K562 (cell line): ENCODE results near the gene RNF19B. TPM values are rescaled to one million over a fixed set of nuclear protein-coding genes. Genes with fewer than 3 reads are reported as not detected.

Source experiments
- CBFA2T3 ChIP-seq: fragments of 450-650 bp; IDR thresholded peaks from 2 replicates; pipeline ENCODE4 v1.6.1; 2017
- CCAR2 ChIP-seq: fragments of 200-400 bp; formaldehyde crosslinking; IDR thresholded peaks from 2 replicates; pipeline ENCODE4 v1.6.1; 2017; ENCODE audit warnings: mild to moderate bottlenecking, low read depth, low read length
- ESRRA ChIP-seq: fragments of 450-650 bp; IDR thresholded peaks from 2 replicates; pipeline ENCODE4 v1.6.1; 2014; ENCODE audit warnings: low read depth, mild to moderate bottlenecking, moderate library complexity, borderline replicate concordance
- HOMEZ ChIP-seq: fragments of 250-450 bp; sonication (Bioruptor Pico); IDR thresholded peaks from 2 replicates; pipeline ENCODE4 v1.4.0; 2020; ENCODE audit warnings: mild to moderate bottlenecking, moderate library complexity
- JUN ChIP-seq, 2 experiments: sonication (generic) in 1 of 2; formaldehyde crosslinking in 1 of 2; IDR thresholded peaks; 2 replicates each; pipeline versions ENCODE4 v1.6.1 to v1.8.0; 2012 to 2022; ENCODE audit warnings: borderline replicate concordance in 2 of 2, mild to moderate bottlenecking in 2 of 2, improper control_type of control experiment in 1 of 2, low read depth in 1 of 2, low read length in 1 of 2, missing genetic modification reagents in 1 of 2
- KDM4B ChIP-seq, 2 experiments: fragments of 450-650 bp in 1 of 2; sonication (generic) in 1 of 2; IDR thresholded peaks; 2 replicates each; pipeline ENCODE4 v1.6.1; 2016 to 2017; ENCODE audit warnings: borderline replicate concordance in 2 of 2, antibody characterized with exemption in 1 of 2, low read depth in 1 of 2, mild to moderate bottlenecking in 1 of 2
- MCM3 ChIP-seq: fragments of 450-650 bp; IDR thresholded peaks from 2 replicates; pipeline ENCODE4 v1.6.1; 2016
- NFIX ChIP-seq: fragments of 250-450 bp; sonication (Bioruptor Pico); IDR thresholded peaks from 2 replicates; pipeline ENCODE4 v1.4.0; 2020; ENCODE audit warnings: low read depth, mild to moderate bottlenecking, moderate library complexity
- RFX1 ChIP-seq: fragments of 450-650 bp; IDR thresholded peaks from 2 replicates; pipeline ENCODE4 v1.6.1; 2016; ENCODE audit warnings: mild to moderate bottlenecking, moderate library complexity
- SAFB2 ChIP-seq: fragments of 200-400 bp; formaldehyde crosslinking; IDR thresholded peaks from 2 replicates; pipeline ENCODE4 v1.6.1; 2018; ENCODE audit warnings: borderline replicate concordance, low read length, low read depth, moderate library complexity; ENCODE audit not compliant: severe bottlenecking
- SMAD4 ChIP-seq: fragments of 250-450 bp; sonication (Bioruptor Pico); conservative IDR thresholded peaks from 2 replicates; pipeline ENCODE4 v1.8.0; 2021; ENCODE audit warnings: inconsistent platforms, mild to moderate bottlenecking, moderate library complexity
- TEAD1 ChIP-seq, 2 experiments: fragments of 450-650 bp in 1 of 2; sonication (generic) in 1 of 2; formaldehyde crosslinking; IDR thresholded peaks; 2 replicates each; pipeline versions ENCODE4 v1.4.0 to v1.8.0; 2020 to 2022; ENCODE audit warnings: mild to moderate bottlenecking in 2 of 2, missing genetic modification reagents in 1 of 2
- polyA plus RNA-seq, 8 experiments: library from polyadenylated mRNA; depleted of rRNA in 4 of 8; stranded (reverse) in 5 of 8; unstranded in 3 of 8; fragments of >200 nt; fragmentation: Nextera tagmentation in 2 of 8; fragmentation: Illumina TruSeq in 1 of 8; extraction: Ambion mirVana in 2 of 8; extraction: Trizol in 1 of 8; gene quantifications; 2 replicates each; pipeline versions ENCODE4 v1.2.1 to v1.2.3, GENCODE V29; 2011 to 2014; ENCODE audit warnings: inconsistent platforms in 1 of 8, missing spikeins in 1 of 8
- total RNA-seq, 7 experiments: library from RNA; depleted of rRNA in 6 of 7; stranded (reverse); fragments of >200 nt in 6 of 7; fragmentation: Illumina TruSeq in 2 of 7; extraction: Trizol in 2 of 7; gene quantifications; 2 replicates each; pipeline versions ENCODE4 v1.2.1 to v1.2.3, GENCODE V29; 2011 to 2021; ENCODE audit warnings: low replicate concordance in 1 of 7
- TF ChIP-seq, protein P1 (sequence below): fragments of 250-450 bp; sonication (Bioruptor Pico); IDR thresholded peaks from 2 replicates; pipeline ENCODE4 v1.5.0; 2021
- TF ChIP-seq, protein P2 (sequence below): fragments of 250-450 bp; sonication (Bioruptor Pico); IDR thresholded peaks from 2 replicates; pipeline ENCODE4 v1.4.0; 2020; ENCODE audit warnings: mild to moderate bottlenecking, moderate library complexity
- TF ChIP-seq, protein P3 (sequence below): sonication (generic); formaldehyde crosslinking; IDR thresholded peaks from 2 replicates; pipeline ENCODE4 v1.8.0; 2022; ENCODE audit warnings: mild to moderate bottlenecking, missing genetic modification reagents

Gene RNF19B
- total and polyA plus RNA-seq, 9 of the 15 experiments (the other 6 are each of a cell fraction or from before 2014, with no cell fraction given) = 2.6 to 14.9 (median 10.1) TPM

- TF ChIP-seq SAFB2 (no peak), MCM3 (no peak), HOMEZ (CRISPR knock-in tag) (no peak), JUN (IDR thresholded peaks at IDR 0.05; ENCODE audit: borderline replicate concordance, low read depth, low read length) (peak; percentile 11; the same call in 1 of the 2 replicates), JUN (CRISPR knock-in tag; IDR thresholded peaks at IDR 0.05; ENCODE audit: borderline replicate concordance) (no peak), KDM4B (IDR thresholded peaks at IDR 0.05; ENCODE audit: borderline replicate concordance in 2 of 2, low read depth in 1 of 2) (0 out of 4 replicates have a peak, but pooled peaks of 1 of the 2 experiments have one; percentile 26), CCAR2 (no peak), SMAD4 (CRISPR knock-in tag) (peak; percentile 62; the same call in 1 of the 2 replicates), TEAD1 (CRISPR knock-in tag; IDR thresholded peaks at IDR 0.05) (0 out of 4 replicates have a peak, but pooled peaks of 1 of the 2 experiments have one; percentile 21), CBFA2T3 (0 out of 2 replicates have a peak, but pooled peaks have one; percentile 10), ESRRA (peak; percentile 54; the same call in 1 of the 2 replicates), NFIX (CRISPR knock-in tag) (no peak), RFX1 (no peak)
- TF ChIP-seq, protein P1, sequence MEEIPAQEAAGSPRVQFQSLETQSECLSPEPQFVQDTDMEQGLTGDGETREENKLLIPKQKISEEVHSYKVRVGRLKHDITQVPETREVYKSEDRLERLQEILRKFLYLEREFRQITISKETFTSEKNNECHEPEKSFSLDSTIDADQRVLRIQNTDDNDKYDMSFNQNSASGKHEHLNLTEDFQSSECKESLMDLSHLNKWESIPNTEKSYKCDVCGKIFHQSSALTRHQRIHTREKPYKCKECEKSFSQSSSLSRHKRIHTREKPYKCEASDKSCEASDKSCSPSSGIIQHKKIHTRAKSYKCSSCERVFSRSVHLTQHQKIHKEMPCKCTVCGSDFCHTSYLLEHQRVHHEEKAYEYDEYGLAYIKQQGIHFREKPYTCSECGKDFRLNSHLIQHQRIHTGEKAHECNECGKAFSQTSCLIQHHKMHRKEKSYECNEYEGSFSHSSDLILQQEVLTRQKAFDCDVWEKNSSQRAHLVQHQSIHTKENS (CRISPR knock-in tag) = no peak
- TF ChIP-seq, protein P2, sequence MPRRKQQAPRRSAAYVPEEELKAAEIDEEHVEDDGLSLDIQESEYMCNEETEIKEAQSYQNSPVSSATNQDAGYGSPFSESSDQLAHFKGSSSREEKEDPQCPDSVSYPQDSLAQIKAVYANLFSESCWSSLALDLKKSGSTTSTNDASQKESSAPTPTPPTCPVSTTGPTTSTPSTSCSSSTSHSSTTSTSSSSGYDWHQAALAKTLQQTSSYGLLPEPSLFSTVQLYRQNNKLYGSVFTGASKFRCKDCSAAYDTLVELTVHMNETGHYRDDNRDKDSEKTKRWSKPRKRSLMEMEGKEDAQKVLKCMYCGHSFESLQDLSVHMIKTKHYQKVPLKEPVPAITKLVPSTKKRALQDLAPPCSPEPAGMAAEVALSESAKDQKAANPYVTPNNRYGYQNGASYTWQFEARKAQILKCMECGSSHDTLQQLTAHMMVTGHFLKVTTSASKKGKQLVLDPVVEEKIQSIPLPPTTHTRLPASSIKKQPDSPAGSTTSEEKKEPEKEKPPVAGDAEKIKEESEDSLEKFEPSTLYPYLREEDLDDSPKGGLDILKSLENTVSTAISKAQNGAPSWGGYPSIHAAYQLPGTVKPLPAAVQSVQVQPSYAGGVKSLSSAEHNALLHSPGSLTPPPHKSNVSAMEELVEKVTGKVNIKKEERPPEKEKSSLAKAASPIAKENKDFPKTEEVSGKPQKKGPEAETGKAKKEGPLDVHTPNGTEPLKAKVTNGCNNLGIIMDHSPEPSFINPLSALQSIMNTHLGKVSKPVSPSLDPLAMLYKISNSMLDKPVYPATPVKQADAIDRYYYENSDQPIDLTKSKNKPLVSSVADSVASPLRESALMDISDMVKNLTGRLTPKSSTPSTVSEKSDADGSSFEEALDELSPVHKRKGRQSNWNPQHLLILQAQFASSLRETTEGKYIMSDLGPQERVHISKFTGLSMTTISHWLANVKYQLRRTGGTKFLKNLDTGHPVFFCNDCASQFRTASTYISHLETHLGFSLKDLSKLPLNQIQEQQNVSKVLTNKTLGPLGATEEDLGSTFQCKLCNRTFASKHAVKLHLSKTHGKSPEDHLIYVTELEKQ (CRISPR knock-in tag) = no peak
- TF ChIP-seq, protein P3, sequence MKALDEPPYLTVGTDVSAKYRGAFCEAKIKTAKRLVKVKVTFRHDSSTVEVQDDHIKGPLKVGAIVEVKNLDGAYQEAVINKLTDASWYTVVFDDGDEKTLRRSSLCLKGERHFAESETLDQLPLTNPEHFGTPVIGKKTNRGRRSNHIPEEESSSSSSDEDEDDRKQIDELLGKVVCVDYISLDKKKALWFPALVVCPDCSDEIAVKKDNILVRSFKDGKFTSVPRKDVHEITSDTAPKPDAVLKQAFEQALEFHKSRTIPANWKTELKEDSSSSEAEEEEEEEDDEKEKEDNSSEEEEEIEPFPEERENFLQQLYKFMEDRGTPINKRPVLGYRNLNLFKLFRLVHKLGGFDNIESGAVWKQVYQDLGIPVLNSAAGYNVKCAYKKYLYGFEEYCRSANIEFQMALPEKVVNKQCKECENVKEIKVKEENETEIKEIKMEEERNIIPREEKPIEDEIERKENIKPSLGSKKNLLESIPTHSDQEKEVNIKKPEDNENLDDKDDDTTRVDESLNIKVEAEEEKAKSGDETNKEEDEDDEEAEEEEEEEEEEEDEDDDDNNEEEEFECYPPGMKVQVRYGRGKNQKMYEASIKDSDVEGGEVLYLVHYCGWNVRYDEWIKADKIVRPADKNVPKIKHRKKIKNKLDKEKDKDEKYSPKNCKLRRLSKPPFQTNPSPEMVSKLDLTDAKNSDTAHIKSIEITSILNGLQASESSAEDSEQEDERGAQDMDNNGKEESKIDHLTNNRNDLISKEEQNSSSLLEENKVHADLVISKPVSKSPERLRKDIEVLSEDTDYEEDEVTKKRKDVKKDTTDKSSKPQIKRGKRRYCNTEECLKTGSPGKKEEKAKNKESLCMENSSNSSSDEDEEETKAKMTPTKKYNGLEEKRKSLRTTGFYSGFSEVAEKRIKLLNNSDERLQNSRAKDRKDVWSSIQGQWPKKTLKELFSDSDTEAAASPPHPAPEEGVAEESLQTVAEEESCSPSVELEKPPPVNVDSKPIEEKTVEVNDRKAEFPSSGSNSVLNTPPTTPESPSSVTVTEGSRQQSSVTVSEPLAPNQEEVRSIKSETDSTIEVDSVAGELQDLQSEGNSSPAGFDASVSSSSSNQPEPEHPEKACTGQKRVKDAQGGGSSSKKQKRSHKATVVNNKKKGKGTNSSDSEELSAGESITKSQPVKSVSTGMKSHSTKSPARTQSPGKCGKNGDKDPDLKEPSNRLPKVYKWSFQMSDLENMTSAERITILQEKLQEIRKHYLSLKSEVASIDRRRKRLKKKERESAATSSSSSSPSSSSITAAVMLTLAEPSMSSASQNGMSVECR (CRISPR knock-in tag) = peak; percentile 59; the same call in 1 of the 2 replicates
These were observed 72.0 kb downstream of the RNF19B start (continued) for GRCh38 chr1:32892368-32893197.
